ENCODE data around the gene STRC. TPM values are rescaled to one million over a fixed set of nuclear protein-coding genes. Genes with fewer than 3 reads are reported as not detected.
"Not testable (repeated sequence)": the region's sequence is repeated elsewhere in the genome, so short reads cannot be mapped to it uniquely, and the experiment has no call there.

The STRC gene
- polyA plus RNA-seq (2013, experiment 1 of 2; ENCODE audit: insufficient read length): 0.04 TPM
- polyA plus RNA-seq (2013, experiment 2 of 2; ENCODE audit: insufficient read length): not detected

DNA sequence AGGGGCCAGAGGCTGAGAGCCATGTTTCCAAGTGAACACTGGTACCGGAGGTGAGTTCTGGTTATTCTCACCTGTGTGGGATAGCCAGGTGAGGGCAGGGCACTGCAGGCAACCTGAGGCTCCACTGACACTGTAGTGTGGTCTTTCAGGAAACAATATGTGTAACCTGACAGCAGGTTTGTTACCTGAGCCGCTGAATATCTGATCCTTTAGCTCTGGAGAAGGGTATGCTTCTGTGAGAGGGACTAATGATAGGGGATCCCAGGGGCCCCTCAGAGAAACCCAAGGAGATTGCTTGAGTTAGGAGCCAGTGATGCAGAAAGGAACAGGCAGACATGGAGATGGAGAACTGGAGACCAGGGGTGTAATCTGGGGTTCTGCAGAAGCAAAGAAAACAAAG lies at the start of gene STRC:
STRC (minus strand) TSS at position 101 of the 400 bp plus-strand sequence; CDS start at position 23, 78 bp downstream.
- not testable (repeated sequence) for DNase-seq

- not testable (repeated sequence) for DNase-seq
Measured at GRCh38 chr15:43666177-43666576, 47.6 kb upstream of the STRC start.

DNA sequence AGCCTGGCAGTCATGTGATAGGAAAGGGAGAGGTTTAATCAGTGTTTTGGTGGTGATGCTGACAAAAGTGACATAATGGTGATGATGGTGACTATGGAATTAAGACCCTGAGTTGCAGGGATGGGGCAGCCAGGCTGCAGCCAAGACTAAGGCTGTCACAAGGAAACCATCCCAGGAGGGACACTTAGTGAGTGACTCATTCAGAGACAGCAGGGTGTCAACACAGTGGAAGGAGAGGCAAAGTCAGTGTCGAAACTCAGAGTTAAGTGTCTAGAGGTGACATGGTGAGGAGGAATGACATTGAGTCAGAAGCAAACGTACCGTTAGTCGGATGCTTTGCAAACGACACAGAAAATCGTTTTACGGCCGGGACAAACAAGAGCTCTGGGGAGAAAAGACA lies 44.7 kb upstream of the STRC start:
- DNase-seq: not testable (repeated sequence)

GRCh38 chr15:43662293-43662692 lies 43.7 kb upstream of the STRC start:
- DNase-seq: not testable (repeated sequence)

DNA sequence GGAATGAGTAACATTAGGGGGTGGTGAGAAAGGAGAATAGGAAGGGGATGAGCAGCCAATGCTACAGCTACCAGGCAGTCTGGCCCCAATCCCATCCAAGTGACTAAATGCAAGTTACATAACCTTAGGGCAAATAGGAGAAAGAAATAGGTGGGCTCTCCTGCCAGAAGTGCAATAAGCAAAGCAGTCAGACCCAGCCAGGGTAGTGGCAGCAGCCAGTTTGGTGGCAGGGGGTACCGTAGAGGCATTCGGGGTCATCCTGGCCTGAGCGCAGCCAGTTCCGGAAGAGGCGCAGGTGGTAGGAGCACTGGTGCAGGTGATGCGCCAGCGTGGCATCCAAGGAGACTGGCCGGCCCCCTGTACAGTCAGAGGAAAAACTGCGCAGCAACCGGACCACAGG lies 41.1 kb upstream of the STRC start:
- not testable (repeated sequence) for DNase-seq

GRCh38 chr15:43649430-43649926 lies 30.9 kb upstream of the STRC start:
- not testable (repeated sequence) for DNase-seq

GRCh38 chr15:43648649-43649429 lies 30.2 kb upstream of the STRC start, which contains the start of gene CATSPER2:
Gene CATSPER2 (minus strand): TSS chr15:43648844. CDS start chr15:43648061, 783 bp downstream.
- DNase-seq: no peak

- not testable (repeated sequence) for DNase-seq
Measured at GRCh38 chr15:43638464-43639204, 20.0 kb upstream of the STRC start.

- DNase-seq: not testable (repeated sequence)
Measured at GRCh38 chr15:43626937-43627336, 8.3 kb upstream of the STRC start.

- DNase-seq: peak; percentile 67
Measured at GRCh38 chr15:43625106-43625505, 6.5 kb upstream of the STRC start.

DNA sequence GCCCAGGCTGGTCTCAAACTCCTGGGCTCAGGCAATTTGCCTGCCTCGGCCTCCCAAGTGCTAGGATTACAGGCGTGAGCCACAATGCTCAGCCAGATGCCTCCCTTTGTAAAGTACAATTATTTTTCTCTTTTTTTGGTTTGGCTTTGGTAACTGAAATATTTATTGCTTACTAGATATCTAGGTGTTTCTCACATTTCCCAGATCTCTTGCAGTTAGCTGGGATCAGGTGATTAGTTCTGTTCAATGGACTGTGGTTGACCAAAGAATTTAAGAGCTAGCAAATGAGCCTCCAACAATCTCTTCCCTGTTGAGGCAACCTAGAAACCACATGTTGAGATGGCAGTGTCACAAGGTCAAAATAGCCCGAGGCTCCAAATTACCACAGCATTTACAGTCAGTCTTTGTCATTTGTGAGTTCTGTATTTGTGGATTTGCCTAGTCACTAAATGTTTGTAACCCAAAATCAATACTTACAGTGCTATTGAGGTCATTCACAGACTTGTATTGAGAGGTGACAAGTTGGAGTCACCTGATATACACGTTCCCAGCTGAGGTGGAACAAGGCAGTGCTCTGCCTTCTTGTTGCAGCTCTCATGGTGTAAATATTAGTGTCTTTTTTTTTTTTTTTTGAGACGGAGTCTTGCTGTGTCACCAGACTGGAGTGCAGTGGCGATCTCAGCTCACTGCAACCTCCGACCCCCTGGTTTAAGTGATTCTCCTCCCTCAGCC lies 3.6 kb upstream of the STRC start:
- DNase-seq: not testable (repeated sequence)

DNA sequence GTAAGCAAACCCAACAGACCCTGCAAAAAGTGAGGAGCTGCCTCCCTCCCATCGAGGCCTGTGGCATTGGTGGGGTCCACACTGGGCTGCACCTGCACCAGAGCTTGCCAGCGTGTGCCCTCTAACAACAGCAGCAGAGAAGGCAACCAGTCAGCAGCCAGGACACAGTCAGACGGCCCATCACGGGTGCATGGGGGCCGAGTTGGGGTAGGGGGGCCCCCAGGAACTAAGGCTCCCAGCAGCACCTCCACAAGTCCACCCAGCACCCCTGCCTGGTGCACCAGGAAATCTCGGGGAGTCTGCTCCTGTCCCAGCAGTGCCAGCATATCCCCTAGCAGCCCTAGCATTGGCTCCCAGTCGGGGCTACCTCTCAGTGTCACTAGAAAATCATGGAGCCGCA lies 850 bp downstream of the STRC start:
- DNase-seq: not testable (repeated sequence)

DNA sequence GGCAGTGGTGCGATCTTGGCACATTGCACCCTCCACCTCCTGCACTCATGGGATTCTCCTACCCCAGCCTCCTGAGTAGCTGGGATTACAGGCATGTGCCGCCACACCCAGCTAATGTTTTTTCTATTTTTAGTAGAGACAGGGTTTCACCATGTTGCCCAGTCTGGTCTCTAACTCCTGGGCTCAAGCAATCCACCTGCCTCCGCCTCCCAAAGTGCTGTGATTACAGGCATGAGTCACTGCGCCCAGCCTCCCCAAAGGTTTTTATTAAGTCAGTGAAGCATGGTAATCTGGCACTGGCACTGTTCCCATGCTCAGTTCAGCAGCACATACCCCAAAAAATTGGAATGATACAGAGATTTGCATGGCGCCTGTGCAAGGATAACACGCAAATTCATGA lies 16.4 kb downstream of the STRC start:
- DNase-seq: not testable (repeated sequence)

- DNase-seq: not testable (repeated sequence)
Measured at GRCh38 chr15:43600200-43600599, 18.4 kb downstream of the STRC start.

DNA sequence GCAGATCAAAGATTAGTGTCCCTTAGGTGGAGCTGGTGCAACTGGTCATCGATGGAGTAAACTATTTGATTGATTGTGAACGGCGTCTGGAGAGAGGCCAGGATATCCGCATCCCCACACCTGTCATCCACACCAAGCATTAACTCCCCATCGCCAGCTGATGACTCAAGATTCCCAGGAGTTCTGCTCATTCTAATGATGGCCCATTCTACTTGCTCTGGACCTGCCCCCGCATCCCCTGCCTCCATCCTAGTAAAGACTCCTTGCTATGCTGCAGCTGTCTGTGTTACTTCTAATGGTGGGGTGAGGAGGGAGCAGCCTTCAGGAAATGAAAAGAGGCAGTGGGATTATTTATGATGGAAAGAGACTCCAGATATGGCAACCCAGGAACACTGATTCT lies 19.5 kb downstream of the STRC start:
- not testable (repeated sequence) for DNase-seq

- not testable (repeated sequence) for DNase-seq
Measured at GRCh38 chr15:43593328-43594190, 25.0 kb downstream of the STRC start, which contains the start of gene CKMT1B. Gene CKMT1B (plus strand): TSS chr15:43594027. CDS start chr15:43594219, 192 bp downstream.

DNA sequence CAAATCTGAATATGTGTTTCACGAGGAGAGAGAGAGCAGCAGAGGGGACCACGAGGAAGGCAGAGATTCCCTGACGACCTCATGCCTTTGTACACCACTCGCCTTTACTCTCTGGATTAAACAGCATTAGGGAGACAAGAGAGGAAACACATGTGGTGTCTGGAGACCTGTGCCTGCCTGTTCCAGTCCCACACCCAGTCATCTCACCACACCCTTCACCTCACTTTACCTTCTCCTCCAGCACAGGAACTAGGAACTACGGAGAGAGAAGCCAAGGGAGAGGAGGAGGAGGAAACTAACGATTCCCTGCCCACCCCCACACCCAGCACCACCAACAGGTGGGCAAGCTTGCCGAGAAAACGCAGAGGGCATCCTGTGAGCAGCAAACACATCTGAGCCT lies 25.8 kb downstream of the STRC start:
- not testable (repeated sequence) for DNase-seq

GRCh38 chr15:43589778-43590466 lies 28.7 kb downstream of the STRC start, which contains the start of gene PPIP5K1:
Gene PPIP5K1 (minus strand): TSS chr15:43590208. CDS start chr15:43584504, 5,704 bp downstream.
- not testable (repeated sequence) for DNase-seq

- not testable (repeated sequence) for DNase-seq
Measured at GRCh38 chr15:43574607-43575006, 44.0 kb downstream of the STRC start.

DNA sequence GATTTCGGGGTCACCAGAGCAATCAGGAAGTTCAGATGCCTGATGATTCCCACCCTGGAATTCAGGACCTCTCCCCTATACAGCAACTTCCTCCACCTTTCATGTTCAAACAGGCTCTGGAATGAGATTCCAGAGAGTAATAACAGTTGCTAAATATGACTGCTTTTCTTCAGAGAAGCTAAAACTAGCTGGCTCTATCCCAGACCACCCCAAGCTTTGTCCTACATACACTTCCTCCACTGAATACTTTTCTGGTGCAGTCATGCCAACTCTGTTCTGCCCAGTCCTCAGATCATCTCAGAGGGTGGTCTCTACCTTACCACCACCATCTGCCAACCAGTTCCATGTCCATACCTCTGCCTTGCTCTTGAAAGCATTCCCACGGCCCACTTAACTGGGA lies 52.0 kb downstream of the STRC start:
- DNase-seq: not testable (repeated sequence)

Data from fibroblast of skin of scalp (primary cell).